ENCODE data around the gene CTNNB1.

Gene CTNNB1

GRCh38 chr3:41234823-41235721 lies 35.8 kb downstream of the CTNNB1 start:
- Mint-ChIP-seq H3K36me3 (ENCODE audit: insufficient read depth) (peaks cover 84% of the 10 kb centered on the region), H3K27ac (ENCODE audit: low read depth) (no peak overlapping the region), H3K4me3 (no peak overlapping the region), H3K27me3 (no peaks in the 10 kb centered on the region), H3K4me1 (peaks cover 17% of the 10 kb centered on the region), H3K9me3 (no peaks in the 10 kb centered on the region)
- DNase-seq (ENCODE audit: low spot score in 2 of 2) (no peak), ATAC-seq (replicated peaks; ENCODE audit: extremely low read depth, poor library complexity, severe bottlenecking) (no peak)

DNA sequence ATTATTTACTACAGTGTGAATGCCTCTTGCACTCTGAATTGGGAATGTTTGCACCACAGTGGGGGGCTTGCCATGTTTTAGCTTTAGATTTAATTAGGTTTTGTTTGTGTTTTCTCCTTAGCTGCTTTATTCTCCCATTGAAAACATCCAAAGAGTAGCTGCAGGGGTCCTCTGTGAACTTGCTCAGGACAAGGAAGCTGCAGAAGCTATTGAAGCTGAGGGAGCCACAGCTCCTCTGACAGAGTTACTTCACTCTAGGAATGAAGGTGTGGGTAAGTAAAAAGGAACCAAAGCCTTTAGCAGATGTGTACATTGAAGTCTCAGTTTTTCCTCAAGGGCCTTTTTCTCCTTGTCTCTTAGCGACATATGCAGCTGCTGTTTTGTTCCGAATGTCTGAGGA lies 36.9 kb downstream of the CTNNB1 start:
- H3K27ac Mint-ChIP-seq (ENCODE audit: low read depth) = no peak overlapping the region
- no peak overlapping the region for H3K4me3 Mint-ChIP-seq
- ATAC-seq (replicated peaks; ENCODE audit: extremely low read depth, poor library complexity, severe bottlenecking) (no peak), DNase-seq (ENCODE audit: low spot score in 2 of 2) (no peak)
- H3K4me1 Mint-ChIP-seq = peaks cover 11% of the 10 kb centered on the region
- no peaks in the 10 kb centered on the region for H3K9me3 Mint-ChIP-seq
- no peaks in the 10 kb centered on the region for H3K27me3 Mint-ChIP-seq
- H3K36me3 Mint-ChIP-seq (ENCODE audit: insufficient read depth) = peaks cover 83% of the 10 kb centered on the region

- peaks cover 75% of the 10 kb centered on the region for H3K36me3 Mint-ChIP-seq (ENCODE audit: insufficient read depth)
- no peak for ATAC-seq (replicated peaks; ENCODE audit: extremely low read depth, poor library complexity, severe bottlenecking)
- H3K27me3 Mint-ChIP-seq = no peaks in the 10 kb centered on the region
- H3K4me3 Mint-ChIP-seq = no peak overlapping the region
- DNase-seq (ENCODE audit: low spot score in 2 of 2) = no peak
- H3K27ac Mint-ChIP-seq (ENCODE audit: low read depth) = peak overlapping the region; percentile 41
- peaks cover 8% of the 10 kb centered on the region for H3K4me1 Mint-ChIP-seq
- no peaks in the 10 kb centered on the region for H3K9me3 Mint-ChIP-seq
Observed at GRCh38 chr3:41237907-41238306, 38.6 kb downstream of the CTNNB1 start.

- peaks cover 63% of the 10 kb centered on the region for H3K36me3 Mint-ChIP-seq (ENCODE audit: insufficient read depth)
- peaks cover 13% of the 10 kb centered on the region for H3K4me1 Mint-ChIP-seq
- no peak overlapping the region for H3K4me3 Mint-ChIP-seq
- no peak overlapping the region for H3K27ac Mint-ChIP-seq (ENCODE audit: low read depth)
- no peak for ATAC-seq (replicated peaks; ENCODE audit: extremely low read depth, poor library complexity, severe bottlenecking)
- DNase-seq (ENCODE audit: low spot score in 2 of 2) = no peak
- H3K27me3 Mint-ChIP-seq = no peaks in the 10 kb centered on the region
- H3K9me3 Mint-ChIP-seq = no peaks in the 10 kb centered on the region
Observed at GRCh38 chr3:41239587-41239986, 40.3 kb downstream of the CTNNB1 start.

GRCh38 chr3:41241161-41241560 lies 41.9 kb downstream of the CTNNB1 start:
- DNase-seq (ENCODE audit: low spot score in 2 of 2) (no peak), ATAC-seq (replicated peaks; ENCODE audit: extremely low read depth, poor library complexity, severe bottlenecking) (no peak)
- peaks cover 49% of the 10 kb centered on the region for H3K36me3 Mint-ChIP-seq (ENCODE audit: insufficient read depth)
- no peaks in the 10 kb centered on the region for H3K9me3 Mint-ChIP-seq
- no peaks in the 10 kb centered on the region for H3K27me3 Mint-ChIP-seq
- peak overlapping the region; percentile 12 for H3K27ac Mint-ChIP-seq (ENCODE audit: low read depth)
- H3K4me1 Mint-ChIP-seq = peaks cover 13% of the 10 kb centered on the region
- no peak overlapping the region for H3K4me3 Mint-ChIP-seq

DNA sequence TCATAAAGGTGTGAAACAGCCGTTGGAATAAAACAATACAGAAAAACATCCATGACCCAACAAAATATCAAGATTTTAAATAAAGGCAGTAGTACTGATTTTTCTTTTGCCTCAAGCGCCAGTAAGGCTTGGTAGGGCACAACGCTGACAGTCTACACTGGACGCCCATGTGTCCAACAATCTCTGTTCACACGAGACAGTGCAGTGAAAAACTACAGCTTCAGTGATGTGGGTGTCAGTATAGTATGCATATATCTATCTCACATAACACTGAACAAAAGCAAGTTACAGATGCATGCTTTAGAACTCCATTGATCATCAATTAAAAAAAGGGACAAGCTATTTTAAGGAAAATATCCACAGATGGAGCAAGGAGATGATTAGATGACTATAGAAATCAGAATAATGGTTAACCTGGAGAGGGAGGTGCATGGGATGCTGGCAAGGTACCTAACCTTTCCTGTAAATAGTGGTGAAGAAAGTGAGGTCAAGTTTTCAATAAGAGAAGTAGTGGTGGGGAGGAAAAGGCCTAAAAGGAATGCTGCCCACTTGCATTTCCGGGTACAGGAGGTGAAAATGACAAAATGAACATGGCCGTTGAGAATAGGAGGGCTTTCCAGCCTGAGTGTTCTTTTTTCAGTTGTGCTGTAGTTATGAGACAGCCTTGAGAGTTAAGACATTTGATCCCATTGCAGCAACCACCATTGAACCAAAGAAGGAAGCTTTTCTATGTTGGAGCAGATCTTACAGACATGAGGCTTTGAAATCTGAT lies 42.7 kb downstream of the CTNNB1 start:
- H3K27ac Mint-ChIP-seq (ENCODE audit: low read depth) = peak overlapping the region; percentile 12
- no peaks in the 10 kb centered on the region for H3K9me3 Mint-ChIP-seq
- H3K36me3 Mint-ChIP-seq (ENCODE audit: insufficient read depth) = peaks cover 43% of the 10 kb centered on the region
- no peak overlapping the region for H3K4me3 Mint-ChIP-seq
- DNase-seq (ENCODE audit: low spot score in 2 of 2) = no peak
- ATAC-seq (replicated peaks; ENCODE audit: extremely low read depth, poor library complexity, severe bottlenecking) = no peak
- no peaks in the 10 kb centered on the region for H3K27me3 Mint-ChIP-seq
- H3K4me1 Mint-ChIP-seq = peaks cover 13% of the 10 kb centered on the region

- ATAC-seq (replicated peaks; ENCODE audit: extremely low read depth, poor library complexity, severe bottlenecking) = no peak
- Mint-ChIP-seq H3K27ac (ENCODE audit: low read depth) (no peak overlapping the region), H3K9me3 (no peaks in the 10 kb centered on the region), H3K4me3 (no peak overlapping the region), H3K4me1 (peaks cover 8% of the 10 kb centered on the region), H3K27me3 (no peaks in the 10 kb centered on the region), H3K36me3 (ENCODE audit: insufficient read depth) (peaks cover 32% of the 10 kb centered on the region)
- no peak for DNase-seq (ENCODE audit: low spot score in 2 of 2)
Observed at GRCh38 chr3:41243183-41243582, 43.9 kb downstream of the CTNNB1 start.

DNA sequence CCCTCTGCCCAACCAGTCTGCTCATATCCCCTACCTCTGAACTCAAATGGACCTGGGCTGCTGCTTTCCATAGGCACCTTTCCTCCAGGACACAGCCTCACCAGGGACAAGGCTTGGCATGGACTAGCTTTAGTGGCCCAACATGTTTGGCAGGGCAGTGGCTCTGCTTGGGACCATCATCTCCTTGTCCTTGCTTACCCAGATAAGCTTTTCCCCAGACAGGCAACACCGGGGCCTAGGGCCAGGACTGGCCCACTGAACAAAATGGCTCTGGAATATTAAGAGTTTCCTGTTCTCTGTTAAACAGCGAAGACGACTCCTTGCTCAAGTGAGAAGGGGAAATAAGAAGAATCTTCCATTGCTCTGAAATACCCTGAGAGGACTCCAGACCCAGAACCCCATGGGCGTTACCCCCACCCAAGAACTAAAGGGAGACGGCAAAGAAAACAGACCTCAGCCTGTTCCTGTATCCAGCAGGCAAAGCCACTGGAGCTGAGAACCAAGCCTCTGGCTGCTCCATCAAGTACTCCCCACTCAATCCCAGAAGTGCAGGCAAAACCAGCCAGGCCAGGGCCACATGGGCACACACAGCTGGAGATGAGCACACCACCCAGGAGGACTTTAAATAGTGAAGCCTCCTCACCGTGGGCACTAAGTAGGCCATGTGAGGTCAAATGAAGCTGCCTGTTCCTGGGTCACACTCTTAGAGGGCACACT lies 45.5 kb downstream of the CTNNB1 start:
- DNase-seq (ENCODE audit: low spot score in 2 of 2) (no peak), ATAC-seq (replicated peaks; ENCODE audit: extremely low read depth, poor library complexity, severe bottlenecking) (no peak)
- H3K27me3 Mint-ChIP-seq = no peaks in the 10 kb centered on the region
- H3K36me3 Mint-ChIP-seq (ENCODE audit: insufficient read depth) = peaks cover 17% of the 10 kb centered on the region
- H3K27ac Mint-ChIP-seq (ENCODE audit: low read depth) = no peak overlapping the region
- no peak overlapping the region for H3K4me3 Mint-ChIP-seq
- H3K9me3 Mint-ChIP-seq = no peaks in the 10 kb centered on the region
- H3K4me1 Mint-ChIP-seq = peaks cover 8% of the 10 kb centered on the region

DNA sequence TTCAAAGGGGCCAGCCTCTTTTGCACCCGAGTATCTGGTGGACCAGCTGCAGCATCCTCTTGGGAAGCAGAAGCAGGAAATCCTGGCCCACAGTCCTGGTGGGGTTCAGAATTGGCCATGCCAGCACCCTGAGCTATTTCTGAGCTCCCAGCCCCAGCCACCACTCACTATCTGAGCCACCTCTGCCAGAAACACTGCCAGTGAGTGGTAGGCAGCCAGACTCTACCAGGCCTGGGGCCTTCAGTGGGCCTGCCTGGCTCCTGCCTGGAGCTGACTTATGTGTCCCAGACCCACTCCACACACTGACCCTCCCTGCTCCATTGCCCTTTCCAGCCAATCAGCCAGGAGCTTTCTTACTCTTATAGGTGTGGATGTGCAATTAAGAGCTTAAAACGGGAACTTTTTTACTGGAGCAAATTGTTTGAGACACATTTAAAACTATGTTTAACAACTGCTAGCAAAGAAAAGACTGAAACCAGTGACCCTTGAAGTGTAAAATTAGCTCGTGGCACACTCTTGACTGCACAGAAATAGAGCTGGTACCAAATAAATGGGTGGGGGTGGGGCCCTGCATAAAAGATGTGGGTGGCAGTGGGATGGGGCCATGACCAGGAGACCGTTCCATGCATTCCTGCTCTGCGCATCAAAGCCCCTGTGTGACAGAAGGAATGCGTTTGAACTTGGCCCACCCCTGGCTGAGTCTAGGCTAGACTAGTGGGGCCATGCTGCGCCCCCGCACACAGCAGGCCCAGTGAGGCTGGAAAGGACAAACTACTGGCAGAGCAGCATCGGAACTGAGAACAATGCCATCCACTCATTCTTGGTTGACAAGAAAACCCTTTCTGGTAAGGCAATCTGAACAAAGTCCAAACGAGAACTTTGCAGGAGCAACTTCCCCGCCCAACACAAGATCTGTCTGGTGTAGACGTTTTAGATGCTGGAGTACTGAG lies 48.0 kb downstream of the CTNNB1 start:
- H3K36me3 Mint-ChIP-seq (ENCODE audit: insufficient read depth) = peaks cover 4% of the 10 kb centered on the region
- DNase-seq (ENCODE audit: low spot score in 2 of 2) = no peak
- no peak overlapping the region for H3K4me3 Mint-ChIP-seq
- H3K27ac Mint-ChIP-seq (ENCODE audit: low read depth) = no peak overlapping the region
- H3K9me3 Mint-ChIP-seq = no peaks in the 10 kb centered on the region
- H3K4me1 Mint-ChIP-seq = peaks cover 8% of the 10 kb centered on the region
- no peaks in the 10 kb centered on the region for H3K27me3 Mint-ChIP-seq
- ATAC-seq (replicated peaks; ENCODE audit: extremely low read depth, poor library complexity, severe bottlenecking) = no peak

DNA sequence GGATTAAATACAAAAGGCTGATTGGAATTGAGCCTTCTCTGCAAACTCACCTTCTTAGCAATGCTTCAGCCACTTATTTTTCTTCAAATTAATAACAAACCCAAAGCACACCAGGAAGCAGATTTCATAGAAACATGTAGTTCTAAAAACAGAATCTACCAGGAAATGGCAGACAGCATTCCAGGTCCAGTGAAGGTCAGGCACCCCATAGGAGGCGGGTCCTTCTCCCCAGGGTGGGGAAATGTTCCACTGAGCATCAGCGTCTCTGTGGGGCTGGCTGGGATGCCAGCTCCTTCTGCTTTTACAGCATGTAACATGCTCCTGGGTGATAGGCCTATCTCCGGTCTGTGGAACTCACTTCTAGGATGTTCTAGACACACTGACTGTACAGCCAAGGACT lies 49.2 kb downstream of the CTNNB1 start:
- Mint-ChIP-seq H3K27me3 (no peaks in the 10 kb centered on the region), H3K9me3 (no peaks in the 10 kb centered on the region), H3K36me3 (ENCODE audit: insufficient read depth) (peaks cover 4% of the 10 kb centered on the region), H3K27ac (ENCODE audit: low read depth) (no peak overlapping the region), H3K4me3 (no peak overlapping the region), H3K4me1 (peaks cover 2% of the 10 kb centered on the region)
- DNase-seq (ENCODE audit: low spot score in 2 of 2) = no peak
- ATAC-seq (replicated peaks; ENCODE audit: extremely low read depth, poor library complexity, severe bottlenecking) = no peak

DNA sequence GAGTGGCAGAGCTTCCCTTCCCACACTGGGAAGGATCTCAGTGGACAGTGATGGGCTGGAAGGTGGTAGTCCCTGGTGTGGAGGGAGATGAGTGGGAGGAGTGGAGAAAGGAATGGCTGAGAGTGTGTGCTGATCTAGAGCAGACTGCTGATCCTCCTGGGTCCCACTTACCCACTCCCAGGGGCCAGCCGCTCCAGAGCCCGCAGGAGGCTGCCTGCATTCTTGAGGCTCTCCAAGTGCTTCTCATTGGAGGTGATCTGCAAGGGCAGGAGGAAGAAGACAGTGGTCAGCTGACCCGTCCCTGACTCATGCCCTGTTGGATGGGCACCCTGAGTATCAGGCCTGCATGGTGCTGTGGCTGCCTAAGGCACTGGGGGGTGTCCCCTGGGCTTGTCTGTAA lies 50.0 kb downstream of the CTNNB1 start:
- Mint-ChIP-seq H3K27me3 (no peaks in the 10 kb centered on the region), H3K4me1 (no peaks in the 10 kb centered on the region), H3K4me3 (no peak overlapping the region), H3K9me3 (no peaks in the 10 kb centered on the region), H3K27ac (ENCODE audit: low read depth) (no peak overlapping the region), H3K36me3 (ENCODE audit: insufficient read depth) (peaks cover 1% of the 10 kb centered on the region)
- ATAC-seq (replicated peaks; ENCODE audit: extremely low read depth, poor library complexity, severe bottlenecking) (no peak), DNase-seq (ENCODE audit: low spot score in 2 of 2) (no peak)

- no peak overlapping the region for H3K4me3 Mint-ChIP-seq
- H3K36me3 Mint-ChIP-seq (ENCODE audit: insufficient read depth) = peaks cover 1% of the 10 kb centered on the region
- no peak overlapping the region for H3K27ac Mint-ChIP-seq (ENCODE audit: low read depth)
- H3K9me3 Mint-ChIP-seq = no peaks in the 10 kb centered on the region
- H3K4me1 Mint-ChIP-seq = no peaks in the 10 kb centered on the region
- no peaks in the 10 kb centered on the region for H3K27me3 Mint-ChIP-seq
- DNase-seq (ENCODE audit: low spot score in 2 of 2) = no peak
- ATAC-seq (replicated peaks; ENCODE audit: extremely low read depth, poor library complexity, severe bottlenecking) = no peak
Observed at GRCh38 chr3:41250825-41251224, 51.5 kb downstream of the CTNNB1 start.
